Measurements from ENCODE around the gene TOMM40L. TPM values are rescaled to one million over a fixed set of nuclear protein-coding genes. Genes with fewer than 3 reads are reported as not detected.

The TOMM40L gene
- total RNA-seq: 8.0 and 9.0 TPM in 2 replicates

DNA sequence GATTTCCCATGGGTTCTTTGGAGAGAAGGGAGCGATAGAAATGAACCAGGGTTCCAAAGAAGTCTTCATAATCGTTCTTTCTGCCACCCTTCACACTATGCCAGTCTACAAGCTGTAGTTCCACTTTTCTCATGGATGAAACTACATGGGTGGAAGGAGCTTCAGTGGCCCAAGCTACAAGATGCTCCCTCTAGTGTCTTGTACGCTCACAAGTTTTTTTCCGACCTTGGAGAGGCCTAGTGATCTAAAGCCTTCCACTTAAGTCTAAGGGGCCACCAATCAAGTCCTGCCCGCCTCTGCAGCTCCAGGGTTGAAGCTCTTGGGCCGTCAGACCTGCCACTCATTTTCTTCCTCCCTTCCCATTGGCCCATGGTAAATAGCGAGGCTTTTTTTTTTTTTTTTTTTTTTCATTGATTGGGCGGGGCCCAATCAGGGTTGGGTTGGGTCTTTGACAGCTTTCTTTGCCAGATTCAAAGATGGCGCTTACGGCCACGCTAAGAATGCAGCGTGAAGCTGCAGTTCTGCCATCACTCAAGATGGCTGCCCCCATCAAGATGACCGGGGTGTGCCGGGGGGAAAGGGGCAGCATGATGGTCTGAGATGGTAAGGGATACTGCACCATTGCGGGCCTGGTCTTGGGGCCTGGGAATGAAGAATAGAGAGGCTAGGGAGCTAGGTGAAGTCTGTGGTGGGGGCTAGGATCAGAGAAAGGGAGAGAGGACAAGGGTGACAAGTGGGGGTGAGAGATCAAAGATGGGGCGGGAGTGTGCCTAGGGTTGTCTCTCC is at the start of gene TOMM40L:
TSS of gene TOMM40L (plus strand) at position 527 of the 786 bp plus-strand sequence. CDS start 430 bp downstream, outside the sequence.

DNA sequence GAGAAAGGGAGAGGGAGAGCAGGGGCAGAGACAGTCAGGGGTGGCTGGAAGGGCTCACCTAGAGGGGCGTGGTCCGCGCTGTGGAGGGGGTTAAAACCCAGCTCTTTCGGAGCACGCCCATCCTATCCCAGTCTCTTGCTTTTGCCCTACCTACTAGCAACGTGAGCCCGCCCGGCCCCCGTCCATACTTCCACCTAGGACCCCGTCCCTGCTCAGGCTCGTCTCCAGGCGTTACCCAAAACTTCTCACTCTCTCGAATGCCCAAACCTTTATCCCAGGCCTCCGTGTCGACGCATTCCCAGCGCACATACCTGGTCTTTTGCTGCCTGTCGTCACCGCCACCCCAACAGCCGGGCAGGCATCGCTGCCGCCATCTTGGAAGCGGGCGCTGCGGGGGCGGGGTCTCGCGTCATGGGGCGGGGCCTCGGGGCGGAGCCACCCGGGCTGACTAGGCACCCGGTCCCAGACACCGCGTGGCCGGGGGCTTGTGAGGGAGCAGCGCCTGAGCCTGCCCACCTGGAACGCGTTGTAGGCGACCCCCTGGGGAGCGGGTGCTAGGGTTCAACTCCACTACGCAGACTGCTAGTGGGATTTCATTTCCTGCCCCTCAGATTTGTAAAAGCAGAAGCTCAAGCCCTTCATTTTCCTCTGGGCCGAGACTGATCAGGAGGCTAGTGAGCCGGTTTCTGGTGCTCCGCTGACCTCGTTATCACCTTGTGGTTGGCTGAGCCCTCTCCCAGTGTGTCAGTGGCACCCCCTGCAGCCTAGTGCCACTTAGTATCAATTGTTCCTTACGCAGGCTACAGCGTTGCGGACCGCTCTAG is 48.5 kb upstream of the TOMM40L start, which contains the start of gene B4GALT3:
TSS of gene B4GALT3 (minus strand) at position 396 of the 824 bp plus-strand sequence. CDS start 1,447 bp downstream, outside the sequence.

DNA sequence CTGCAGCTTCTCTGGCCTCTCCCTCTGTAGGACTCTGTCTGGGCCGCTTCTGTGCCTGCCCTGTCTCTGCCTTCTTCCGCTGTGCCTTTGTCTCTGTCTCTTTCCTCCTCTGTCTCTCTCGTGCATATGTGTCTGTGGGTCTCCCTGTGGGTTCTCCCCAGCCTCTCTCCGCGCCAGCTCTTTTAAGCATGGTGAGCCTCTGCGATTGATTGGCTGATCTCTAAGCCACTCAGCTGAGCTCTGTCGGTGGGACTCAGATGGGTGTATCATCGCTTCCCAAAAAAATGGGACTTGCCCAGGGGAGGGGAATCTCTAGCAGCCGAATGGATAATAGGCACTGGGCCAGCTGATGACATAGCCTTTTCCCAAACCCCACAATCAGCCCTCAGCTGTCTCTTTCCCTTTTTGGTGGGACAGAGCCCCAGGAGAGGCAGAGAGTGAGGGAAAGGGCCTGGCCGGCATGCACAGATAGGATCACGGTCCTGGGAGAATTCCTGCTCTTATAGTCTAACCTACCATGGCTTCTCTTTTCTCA is 26.9 kb upstream of the TOMM40L start, which contains the start of gene ADAMTS4:
TSS of gene ADAMTS4 (minus strand) at position 158 of the 535 bp plus-strand sequence. CDS start 427 bp downstream, outside the sequence.

DNA sequence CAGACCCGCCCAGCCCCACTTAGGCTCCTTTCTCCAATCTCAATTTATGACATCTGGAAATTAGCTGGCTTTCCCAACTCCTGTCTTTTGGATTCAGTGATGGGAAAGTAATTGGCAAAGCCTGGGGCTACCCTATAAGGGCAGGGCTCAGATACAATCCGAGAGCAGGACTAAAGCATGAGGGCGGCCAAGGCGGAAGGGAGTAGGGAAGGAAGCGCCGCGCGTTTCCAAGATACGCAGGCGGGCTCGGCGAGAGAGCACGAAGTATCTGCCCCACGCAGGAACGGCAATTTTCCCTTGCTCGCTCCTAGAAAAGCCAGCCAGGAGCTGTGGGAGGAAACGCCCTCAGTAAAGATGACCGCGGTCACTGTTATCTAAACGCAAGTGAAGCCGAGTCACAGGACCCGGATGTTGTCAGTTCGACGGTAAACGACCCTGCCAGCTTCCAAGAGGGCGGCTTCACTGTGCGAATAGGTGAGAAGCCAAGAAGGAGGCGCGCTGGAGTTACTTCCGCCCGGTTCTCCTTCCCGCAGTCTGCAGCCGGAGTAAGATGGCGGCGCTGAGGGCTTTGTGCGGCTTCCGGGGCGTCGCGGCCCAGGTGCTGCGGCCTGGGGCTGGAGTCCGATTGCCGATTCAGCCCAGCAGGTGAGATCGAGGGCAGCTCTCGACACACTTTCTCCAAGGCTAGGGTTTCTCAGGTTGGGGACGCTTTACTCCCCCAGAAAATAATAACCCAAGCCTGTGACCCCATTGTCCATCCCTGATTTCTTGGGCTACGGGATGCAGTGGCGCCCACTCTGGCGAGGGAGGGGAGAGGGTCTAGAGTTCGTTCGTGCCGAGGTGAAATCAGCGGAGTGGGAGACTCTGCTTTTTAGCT is 23.8 kb upstream of the TOMM40L start, which contains the start of gene NDUFS2:
TSS of gene NDUFS2 (plus strand) at position 532 of the 877 bp plus-strand sequence. CDS start at position 551, 19 bp downstream.

DNA sequence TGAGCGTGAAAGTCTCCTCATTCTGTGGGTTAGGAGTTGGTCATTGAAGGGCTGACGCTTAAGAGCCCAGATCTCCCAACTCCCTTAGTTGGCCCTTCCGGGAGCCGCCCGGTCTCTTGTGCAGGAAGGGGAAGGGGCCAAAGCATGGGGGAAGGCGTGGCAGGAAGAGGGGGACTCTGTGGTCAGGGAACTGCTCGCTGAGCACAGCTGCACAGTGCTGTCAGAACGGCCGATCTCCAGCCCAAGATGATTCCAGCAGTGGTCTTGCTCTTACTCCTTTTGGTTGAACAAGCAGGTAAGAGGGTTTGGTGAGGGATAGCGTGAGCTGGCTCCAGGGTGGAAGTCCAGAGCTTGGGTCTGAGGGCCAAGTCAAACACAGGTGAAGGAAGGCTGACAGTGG is 10.8 kb upstream of the TOMM40L start, which contains the start of gene FCER1G:
TSS of gene FCER1G (plus strand) at position 220 of the 400 bp plus-strand sequence. CDS start at position 247, 27 bp downstream.

DNA sequence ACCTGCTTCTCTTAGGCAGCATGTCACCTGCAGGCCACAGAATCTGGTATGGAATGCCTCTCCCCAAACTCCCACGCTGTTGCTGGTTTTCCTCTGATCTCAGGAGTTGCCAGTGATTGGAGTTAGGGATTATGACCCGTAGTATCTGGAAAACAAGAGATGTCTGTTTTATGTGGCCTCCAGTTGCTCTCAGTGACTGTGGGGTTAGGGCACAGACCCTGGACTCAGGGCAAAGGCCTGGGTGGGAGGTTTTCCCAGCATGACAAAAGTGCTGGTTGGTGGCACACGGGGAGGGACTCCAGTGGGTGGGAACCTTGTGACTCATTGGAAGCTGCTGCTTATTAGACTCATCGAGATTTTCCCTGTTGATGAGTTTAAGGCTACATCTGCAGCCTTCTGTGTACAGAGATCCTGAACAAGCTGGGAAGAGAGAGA is 12.2 kb downstream of the TOMM40L start, which contains the start of gene NR1I3:
TSS of gene NR1I3 (minus strand) at position 165 of the 435 bp plus-strand sequence. CDS start 1,638 bp downstream, outside the sequence.

DNA sequence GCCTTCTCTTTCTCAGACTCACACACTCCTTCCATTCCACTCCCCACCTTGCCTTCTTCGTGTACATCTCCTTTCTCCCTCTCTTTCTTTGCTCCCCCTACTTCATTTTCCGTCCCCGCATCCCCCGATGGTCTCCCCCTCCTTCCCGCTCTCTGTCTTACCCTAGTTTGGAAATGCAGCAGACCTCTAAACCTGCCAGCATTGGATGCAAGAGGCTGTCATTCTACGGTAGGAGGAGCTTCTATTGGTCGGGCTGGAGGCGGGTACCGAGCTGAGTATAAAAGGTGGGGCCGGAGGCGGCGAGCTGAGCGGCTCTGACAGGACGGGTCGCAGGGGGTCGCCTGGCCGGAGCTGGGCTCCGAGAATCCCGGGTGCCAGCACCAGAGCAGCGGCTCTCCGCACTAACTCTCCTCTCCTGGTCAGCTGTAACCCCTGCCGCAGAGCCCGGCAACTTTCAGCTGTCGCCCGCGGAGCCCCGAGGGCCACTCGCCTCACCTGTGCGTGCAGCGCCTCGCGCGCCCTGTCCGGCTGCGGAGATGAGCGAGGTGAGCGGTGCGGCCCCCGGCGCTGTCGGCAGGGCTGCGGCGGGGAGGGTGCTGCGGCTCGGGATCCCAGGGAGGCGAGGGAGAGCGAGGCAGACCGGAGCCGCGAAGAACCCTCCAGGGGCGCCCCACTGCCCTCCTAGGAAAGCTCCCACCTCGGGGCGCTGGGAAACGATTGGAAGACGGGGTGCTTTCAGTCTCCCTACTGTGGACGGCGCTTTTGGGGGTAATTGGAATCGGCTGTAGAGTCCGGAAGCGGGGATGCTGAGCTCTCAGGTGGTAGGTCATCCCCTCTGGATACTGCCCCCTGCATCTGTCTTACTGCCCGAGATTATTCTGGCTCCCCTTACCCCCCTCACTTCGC is 32.8 kb downstream of the TOMM40L start, which contains the start of gene PCP4L1:
TSS of gene PCP4L1 (plus strand) at position 307 of the 906 bp plus-strand sequence. CDS start at position 537, 230 bp downstream.

Other genes starting within 250 kb of the TOMM40L start
- 21.2 and 23.2 TPM in 2 replicates for gene F11R, start 204.9 kb upstream of the TOMM40L start, total RNA-seq
- 10.7 and 17.8 TPM in 2 replicates for gene TSTD1, start 187.1 kb upstream of the TOMM40L start, total RNA-seq
- 49.4 and 76.0 TPM in 2 replicates for gene USF1, start 180.1 kb upstream of the TOMM40L start, total RNA-seq
- 0.05 TPM in 1 of 2 replicates, not detected in the other for gene ARHGAP30, start 156.2 kb upstream of the TOMM40L start, total RNA-seq
- 0.30 and 1.8 TPM in 2 replicates for gene NECTIN4, start 136.5 kb upstream of the TOMM40L start, total RNA-seq
- 1.2 and 1.5 TPM in 2 replicates for gene KLHDC9, start 127.7 kb upstream of the TOMM40L start, total RNA-seq
- 45.1 and 49.0 TPM in 2 replicates for gene PFDN2, start 108.0 kb upstream of the TOMM40L start, total RNA-seq
- 19.1 and 21.1 TPM in 2 replicates for gene NIT1, start 108.0 kb upstream of the TOMM40L start, total RNA-seq
- 18.1 and 29.1 TPM in 2 replicates for gene DEDD, start 93.4 kb upstream of the TOMM40L start, total RNA-seq
- 81.8 and 134 TPM in 2 replicates for gene UFC1, start 72.1 kb upstream of the TOMM40L start, total RNA-seq
- gene USP21, start 66.6 kb upstream of the TOMM40L start, total RNA-seq: 7.7 and 11.0 TPM in 2 replicates
- gene PPOX, start 59.6 kb upstream of the TOMM40L start, total RNA-seq: 9.2 and 9.7 TPM in 2 replicates
- 36.8 and 40.1 TPM in 2 replicates for gene B4GALT3, start 48.6 kb upstream of the TOMM40L start, total RNA-seq
- 14.3 and 20.3 TPM in 2 replicates for gene ADAMTS4, start 27.0 kb upstream of the TOMM40L start, total RNA-seq
- 145 and 146 TPM in 2 replicates for gene NDUFS2, start 23.7 kb upstream of the TOMM40L start, total RNA-seq
- 0.59 TPM in 1 of 2 replicates, not detected in the other for gene FCER1G, start 10.8 kb upstream of the TOMM40L start, total RNA-seq
- not detected in 2 replicates for gene APOA2, start 2.4 kb upstream of the TOMM40L start, total RNA-seq
- gene NR1I3, start 12.1 kb downstream of the TOMM40L start, total RNA-seq: not detected in 2 replicates
- gene PCP4L1, start 32.7 kb downstream of the TOMM40L start, total RNA-seq: not detected in 2 replicates
- 0.88 and 0.89 TPM in 2 replicates for gene MPZ, start 83.9 kb downstream of the TOMM40L start, total RNA-seq
- 32.7 and 38.2 TPM in 2 replicates for gene SDHC, start 88.3 kb downstream of the TOMM40L start, total RNA-seq
- not detected in 2 replicates for gene CFAP126, start 141.8 kb downstream of the TOMM40L start, total RNA-seq